H1 (cell line): ENCODE measurements around the gene EFCAB8. TPM values are rescaled to one million over a fixed set of nuclear protein-coding genes. Genes with fewer than 3 reads are reported as not detected.

Experiments used
- ASH2L ChIP-seq: fragments of 200-600, 300-600 bp; sonication (generic); IDR thresholded peaks from one replicate; pipeline ENCODE4 v1.7.1; 2017; ENCODE audit warnings: low read length
- BCL11A ChIP-seq, 2 experiments: IDR thresholded peaks; one replicate each; pipeline ENCODE4 v1.6.1; 2011; ENCODE audit warnings: low read depth in 2 of 2, low read length in 2 of 2, mild to moderate bottlenecking in 2 of 2
- CTBP2 ChIP-seq: IDR thresholded peaks from 2 replicates; pipeline ENCODE4 v1.7.0; 2011; ENCODE audit warnings: borderline replicate concordance, mild to moderate bottlenecking, moderate library complexity, mixed read lengths, low read length; ENCODE audit not compliant: insufficient read depth, insufficient read length
- GABPA ChIP-seq: IDR thresholded peaks from 2 replicates; pipeline ENCODE4 v1.6.1; 2011; ENCODE audit warnings: mild to moderate bottlenecking, low read length, moderate library complexity, borderline replicate concordance; ENCODE audit not compliant: insufficient read depth
- KDM4A ChIP-seq: IDR thresholded peaks from one replicate; pipeline ENCODE4 v1.7.1; 2012; ENCODE audit warnings: low read depth, mild to moderate bottlenecking, moderate library complexity, low read length, inconsistent platforms; ENCODE audit not compliant: severe bottlenecking
- RBBP5 ChIP-seq: IDR thresholded peaks from 2 replicates; pipeline ENCODE4 v1.7.1; 2012; ENCODE audit warnings: low read depth, mild to moderate bottlenecking, inconsistent platforms, low read length, moderate library complexity, borderline replicate concordance
- polyA plus RNA-seq, 7 experiments: library from polyadenylated mRNA; depleted of rRNA in 3 of 7; stranded (reverse) in 5 of 7; unstranded in 2 of 7; fragments of >200 nt in 5 of 7; fragments of 200-250 nt in 2 of 7; gene quantifications; 1 replicate in 5 of 7; 2 replicates in 1 of 7; 4 replicates in 1 of 7; pipeline versions ENCODE4 v1.2.1 to v1.2.3, GENCODE V29; 2011 to 2013; ENCODE audit warnings: missing spikeins in 2 of 7, mixed read lengths in 2 of 7
- total RNA-seq: library from RNA; stranded (reverse); fragmentation: NEBNext Ultra II Directional; extraction: Animal tissue kit (Norgen Biotek cat#: 25700); gene quantifications from 2 replicates; pipeline ENCODE4 v1.2.1, GENCODE V29; 2021
- TF ChIP-seq, protein P1 (sequence below): fragments of 300-600 bp; sonication (generic); IDR thresholded peaks from 2 replicates; pipeline ENCODE4 v1.7.1; 2012; ENCODE audit warnings: low read length, moderate library complexity, mild to moderate bottlenecking, inconsistent platforms; ENCODE audit not compliant: insufficient replicate concordance
- TF ChIP-seq, protein P2 (sequence below): IDR thresholded peaks from 2 replicates; pipeline ENCODE4 v1.6.1; 2012; ENCODE audit warnings: inconsistent platforms

The EFCAB8 gene
- total and polyA plus RNA-seq, 2 of the 8 experiments (the other 6 are each of a cell fraction or from before 2014, with no cell fraction given): 0.06 to 0.20 TPM

- TF ChIP-seq, protein P1, sequence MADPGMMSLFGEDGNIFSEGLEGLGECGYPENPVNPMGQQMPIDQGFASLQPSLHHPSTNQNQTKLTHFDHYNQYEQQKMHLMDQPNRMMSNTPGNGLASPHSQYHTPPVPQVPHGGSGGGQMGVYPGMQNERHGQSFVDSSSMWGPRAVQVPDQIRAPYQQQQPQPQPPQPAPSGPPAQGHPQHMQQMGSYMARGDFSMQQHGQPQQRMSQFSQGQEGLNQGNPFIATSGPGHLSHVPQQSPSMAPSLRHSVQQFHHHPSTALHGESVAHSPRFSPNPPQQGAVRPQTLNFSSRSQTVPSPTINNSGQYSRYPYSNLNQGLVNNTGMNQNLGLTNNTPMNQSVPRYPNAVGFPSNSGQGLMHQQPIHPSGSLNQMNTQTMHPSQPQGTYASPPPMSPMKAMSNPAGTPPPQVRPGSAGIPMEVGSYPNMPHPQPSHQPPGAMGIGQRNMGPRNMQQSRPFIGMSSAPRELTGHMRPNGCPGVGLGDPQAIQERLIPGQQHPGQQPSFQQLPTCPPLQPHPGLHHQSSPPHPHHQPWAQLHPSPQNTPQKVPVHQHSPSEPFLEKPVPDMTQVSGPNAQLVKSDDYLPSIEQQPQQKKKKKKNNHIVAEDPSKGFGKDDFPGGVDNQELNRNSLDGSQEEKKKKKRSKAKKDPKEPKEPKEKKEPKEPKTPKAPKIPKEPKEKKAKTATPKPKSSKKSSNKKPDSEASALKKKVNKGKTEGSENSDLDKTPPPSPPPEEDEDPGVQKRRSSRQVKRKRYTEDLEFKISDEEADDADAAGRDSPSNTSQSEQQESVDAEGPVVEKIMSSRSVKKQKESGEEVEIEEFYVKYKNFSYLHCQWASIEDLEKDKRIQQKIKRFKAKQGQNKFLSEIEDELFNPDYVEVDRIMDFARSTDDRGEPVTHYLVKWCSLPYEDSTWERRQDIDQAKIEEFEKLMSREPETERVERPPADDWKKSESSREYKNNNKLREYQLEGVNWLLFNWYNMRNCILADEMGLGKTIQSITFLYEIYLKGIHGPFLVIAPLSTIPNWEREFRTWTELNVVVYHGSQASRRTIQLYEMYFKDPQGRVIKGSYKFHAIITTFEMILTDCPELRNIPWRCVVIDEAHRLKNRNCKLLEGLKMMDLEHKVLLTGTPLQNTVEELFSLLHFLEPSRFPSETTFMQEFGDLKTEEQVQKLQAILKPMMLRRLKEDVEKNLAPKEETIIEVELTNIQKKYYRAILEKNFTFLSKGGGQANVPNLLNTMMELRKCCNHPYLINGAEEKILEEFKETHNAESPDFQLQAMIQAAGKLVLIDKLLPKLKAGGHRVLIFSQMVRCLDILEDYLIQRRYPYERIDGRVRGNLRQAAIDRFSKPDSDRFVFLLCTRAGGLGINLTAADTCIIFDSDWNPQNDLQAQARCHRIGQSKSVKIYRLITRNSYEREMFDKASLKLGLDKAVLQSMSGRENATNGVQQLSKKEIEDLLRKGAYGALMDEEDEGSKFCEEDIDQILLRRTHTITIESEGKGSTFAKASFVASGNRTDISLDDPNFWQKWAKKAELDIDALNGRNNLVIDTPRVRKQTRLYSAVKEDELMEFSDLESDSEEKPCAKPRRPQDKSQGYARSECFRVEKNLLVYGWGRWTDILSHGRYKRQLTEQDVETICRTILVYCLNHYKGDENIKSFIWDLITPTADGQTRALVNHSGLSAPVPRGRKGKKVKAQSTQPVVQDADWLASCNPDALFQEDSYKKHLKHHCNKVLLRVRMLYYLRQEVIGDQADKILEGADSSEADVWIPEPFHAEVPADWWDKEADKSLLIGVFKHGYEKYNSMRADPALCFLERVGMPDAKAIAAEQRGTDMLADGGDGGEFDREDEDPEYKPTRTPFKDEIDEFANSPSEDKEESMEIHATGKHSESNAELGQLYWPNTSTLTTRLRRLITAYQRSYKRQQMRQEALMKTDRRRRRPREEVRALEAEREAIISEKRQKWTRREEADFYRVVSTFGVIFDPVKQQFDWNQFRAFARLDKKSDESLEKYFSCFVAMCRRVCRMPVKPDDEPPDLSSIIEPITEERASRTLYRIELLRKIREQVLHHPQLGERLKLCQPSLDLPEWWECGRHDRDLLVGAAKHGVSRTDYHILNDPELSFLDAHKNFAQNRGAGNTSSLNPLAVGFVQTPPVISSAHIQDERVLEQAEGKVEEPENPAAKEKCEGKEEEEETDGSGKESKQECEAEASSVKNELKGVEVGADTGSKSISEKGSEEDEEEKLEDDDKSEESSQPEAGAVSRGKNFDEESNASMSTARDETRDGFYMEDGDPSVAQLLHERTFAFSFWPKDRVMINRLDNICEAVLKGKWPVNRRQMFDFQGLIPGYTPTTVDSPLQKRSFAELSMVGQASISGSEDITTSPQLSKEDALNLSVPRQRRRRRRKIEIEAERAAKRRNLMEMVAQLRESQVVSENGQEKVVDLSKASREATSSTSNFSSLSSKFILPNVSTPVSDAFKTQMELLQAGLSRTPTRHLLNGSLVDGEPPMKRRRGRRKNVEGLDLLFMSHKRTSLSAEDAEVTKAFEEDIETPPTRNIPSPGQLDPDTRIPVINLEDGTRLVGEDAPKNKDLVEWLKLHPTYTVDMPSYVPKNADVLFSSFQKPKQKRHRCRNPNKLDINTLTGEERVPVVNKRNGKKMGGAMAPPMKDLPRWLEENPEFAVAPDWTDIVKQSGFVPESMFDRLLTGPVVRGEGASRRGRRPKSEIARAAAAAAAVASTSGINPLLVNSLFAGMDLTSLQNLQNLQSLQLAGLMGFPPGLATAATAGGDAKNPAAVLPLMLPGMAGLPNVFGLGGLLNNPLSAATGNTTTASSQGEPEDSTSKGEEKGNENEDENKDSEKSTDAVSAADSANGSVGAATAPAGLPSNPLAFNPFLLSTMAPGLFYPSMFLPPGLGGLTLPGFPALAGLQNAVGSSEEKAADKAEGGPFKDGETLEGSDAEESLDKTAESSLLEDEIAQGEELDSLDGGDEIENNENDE: no peak
- no peak for TF ChIP-seq CTBP2
- TF ChIP-seq GABPA: no peak
- TF ChIP-seq KDM4A: no peak
- no peak for TF ChIP-seq ASH2L
- TF ChIP-seq BCL11A (IDR thresholded peaks at IDR 0.05; ENCODE audit: low read depth in 2 of 2, low read length in 2 of 2): no peak
- TF ChIP-seq, protein P2, sequence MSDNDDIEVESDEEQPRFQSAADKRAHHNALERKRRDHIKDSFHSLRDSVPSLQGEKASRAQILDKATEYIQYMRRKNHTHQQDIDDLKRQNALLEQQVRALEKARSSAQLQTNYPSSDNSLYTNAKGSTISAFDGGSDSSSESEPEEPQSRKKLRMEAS: no peak
- TF ChIP-seq RBBP5: no peak
These were observed 54.0 kb downstream of the EFCAB8 start (continued) for GRCh38 chr20:32912688-32913087.
